ENCODE measurements around the gene PAGE2.
"Not testable (repeated sequence)": the region's sequence is repeated elsewhere in the genome, so short reads cannot be mapped to it uniquely, and the experiment has no call there.

The PAGE2 gene

GRCh38 chrX:55088795-55089489, at the start of gene PAGE2:
Gene PAGE2, plus strand, starts transcription at chrX:55089018. Its CDS starts 1,003 bp downstream, at chrX:55090021.
- no peak for DNase-seq

GRCh38 chrX:55039471-55039870, 49.3 kb upstream of the PAGE2 start:
- DNase-seq, result no peak

GRCh38 chrX:55041514-55041913, 47.3 kb upstream of the PAGE2 start:
- DNase-seq, result no peak

GRCh38 chrX:55050599-55050998, 38.2 kb upstream of the PAGE2 start:
- not testable (repeated sequence) for DNase-seq

- DNase-seq, result no peak
These were observed 31.8 kb upstream of the PAGE2 start for GRCh38 chrX:55056820-55057674.

GRCh38 chrX:55057675-55058249, 31.1 kb upstream of the PAGE2 start:
- DNase-seq, result peak; percentile 25

- DNase-seq, result not testable (repeated sequence)
These were observed 21.6 kb upstream of the PAGE2 start for GRCh38 chrX:55067180-55067579.

- no peak for DNase-seq
These were observed 16.5 kb upstream of the PAGE2 start for GRCh38 chrX:55072286-55072685.

GRCh38 chrX:55074851-55075467, 13.9 kb upstream of the PAGE2 start, which contains the start of gene PAGE2B:
Gene PAGE2B, plus strand, starts transcription at chrX:55075030. Its CDS starts 1,012 bp downstream, at chrX:55076042.
- no peak for DNase-seq

GRCh38 chrX:55098691-55099090, 9.9 kb downstream of the PAGE2 start:
- no peak for DNase-seq

GRCh38 chrX:55099162-55099561, 10.3 kb downstream of the PAGE2 start:
- no peak for DNase-seq

- no peak for DNase-seq
These were observed 13.9 kb downstream of the PAGE2 start for GRCh38 chrX:55102754-55103153.

GRCh38 chrX:55107262-55107661, 18.4 kb downstream of the PAGE2 start:
- no peak for DNase-seq

- no peak for DNase-seq
These were observed 19.1 kb downstream of the PAGE2 start for GRCh38 chrX:55107911-55108310.

GRCh38 chrX:55109306-55109705, 20.5 kb downstream of the PAGE2 start:
- no peak for DNase-seq

GRCh38 chrX:55111578-55112254, 22.9 kb downstream of the PAGE2 start:
- DNase-seq, result no peak

GRCh38 chrX:55116589-55116988, 27.8 kb downstream of the PAGE2 start:
- DNase-seq, result not testable (repeated sequence)

GRCh38 chrX:55118574-55118973, 29.8 kb downstream of the PAGE2 start:
- DNase-seq, result no peak

- DNase-seq, result no peak
These were observed 30.5 kb downstream of the PAGE2 start for GRCh38 chrX:55119271-55119670.

GRCh38 chrX:55119712-55120111, 30.9 kb downstream of the PAGE2 start:
- DNase-seq, result no peak

GRCh38 chrX:55120761-55121358, 32.0 kb downstream of the PAGE2 start:
- DNase-seq, result no peak

- DNase-seq, result no peak
These were observed 35.1 kb downstream of the PAGE2 start for GRCh38 chrX:55123900-55124299.

Measured in stimulated activated CD8-positive, alpha-beta memory T cell treated with anti-CD3 and anti-CD28 coated beads, Interleukin-4, amount 100 ng/mL, for 48 hours (primary cell).